A549 (cell line): ENCODE results near the gene PKIG. TPM values are rescaled to one million over a fixed set of nuclear protein-coding genes. Genes with fewer than 3 reads are reported as not detected.

ENCODE experiments used
- ATAC-seq, 2 experiments: fragments of 200-7000 bp in 1 of 2; fragments of >200 bp in 1 of 2; cut with Nextera tagmentation in 1 of 2; cut with Tn5 transposase in 1 of 2; 3 replicates each; pipeline versions ENCODE4 v1.8.0 to v1.9.1; 2018 to 2020; ENCODE audit warnings: mild to moderate bottlenecking in 1 of 2, moderate library complexity in 1 of 2
- CTCF ChIA-PET: fragments of 300-600 bp; sonication (Branson Sonifier 250); formaldehyde crosslinking; extraction: SDS; loops from one replicate; lab custom pipeline; 2021; ENCODE audit warnings: antibody characterized with exemption, inconsistent platforms; lab: Yijun Ruan, JAX
- POLR2A ChIA-PET: fragments of 350-600 bp; formaldehyde crosslinking; extraction: SDS; loops from one replicate; lab custom pipeline; 2021; ENCODE audit warnings: antibody characterized with exemption, inconsistent platforms; lab: Yijun Ruan, JAX
- DNase-seq, 2 experiments: peaks; one replicate each; pipeline versions ENCODE4 v3.0.0 to v3.0.0-alpha.2; 2011 to 2016; ENCODE audit warnings: low read depth in 1 of 2, low spot score in 1 of 2
- FAIRE-seq: peaks from 2 replicates; lab custom pipeline; 2011; peaks lifted over from hg19 to GRCh38; lab: Jason Lieb, UNC
- H3K27ac ChIP-seq, 2 experiments: fragments of >200 bp; sonication (Bioruptor Twin); formaldehyde crosslinking; 3 replicates each; pipeline ENCODE4 v1.5.1; 2016 to 2017
- H3K4me1 ChIP-seq: fragments of >200 bp; sonication (Bioruptor Twin); formaldehyde crosslinking; 3 replicates; pipeline ENCODE4 v1.6.1; 2016
- H3K4me2 ChIP-seq: fragments of >200 bp; sonication (Bioruptor Twin); formaldehyde crosslinking; 3 replicates; pipeline ENCODE4 v1.6.1; 2016
- H3K4me3 ChIP-seq: fragments of >200 bp; sonication (Bioruptor Twin); formaldehyde crosslinking; 3 replicates; pipeline ENCODE4 v1.5.1; 2016
- H3K9me3 ChIP-seq: fragments of >200 bp; sonication (Bioruptor Twin); formaldehyde crosslinking; 3 replicates; pipeline ENCODE4 v1.6.1; 2016
- BHLHE40 ChIP-seq: IDR thresholded peaks from 2 replicates; pipeline ENCODE4 v1.6.1; 2012; ENCODE audit warnings: low read depth, low read length, inconsistent platforms
- E2F6 ChIP-seq: IDR thresholded peaks from 2 replicates; pipeline ENCODE4 v1.6.1; 2012; ENCODE audit warnings: low read depth, borderline replicate concordance
- ESRRA ChIP-seq: fragments of 150-350 bp; IDR thresholded peaks from 2 replicates; pipeline ENCODE4 v1.6.1; 2014; ENCODE audit warnings: mild to moderate bottlenecking, low read length, borderline replicate concordance
- FOSL2 ChIP-seq, 2 experiments: fragments of 450-650 bp in 1 of 2; fragments of >200 bp in 1 of 2; sonication (Bioruptor Twin) in 1 of 2; formaldehyde crosslinking; IDR thresholded peaks; 2 replicates each; pipeline versions ENCODE4 v1.5.0 to v1.6.1; 2016 to 2020; ENCODE audit warnings: mild to moderate bottlenecking in 1 of 2, moderate library complexity in 1 of 2
- FOXS1 ChIP-seq: fragments of 250-450 bp; sonication (Bioruptor Pico); IDR thresholded peaks from 2 replicates; pipeline ENCODE4 v1.5.0; 2020; ENCODE audit warnings: mild to moderate bottlenecking, moderate library complexity
- HEYL ChIP-seq: fragments of 250-450 bp; sonication (Bioruptor Pico); IDR thresholded peaks from 2 replicates; pipeline ENCODE4 v1.8.0; 2021; ENCODE audit warnings: mild to moderate bottlenecking, moderate library complexity
- HMGXB4 ChIP-seq: fragments of 250-450 bp; sonication (Bioruptor Pico); IDR thresholded peaks from 2 replicates; pipeline ENCODE4 v1.5.0; 2021; ENCODE audit warnings: mild to moderate bottlenecking, moderate library complexity, borderline replicate concordance
- JUNB ChIP-seq: fragments of >200 bp; sonication (Bioruptor Twin); formaldehyde crosslinking; IDR thresholded peaks from 2 replicates; pipeline ENCODE4 v1.6.1; 2016
- KDM1A ChIP-seq: fragments of 200-600 bp; sonication (generic); IDR thresholded peaks from 2 replicates; pipeline ENCODE4 v1.6.1; 2016; ENCODE audit warnings: low read depth, mild to moderate bottlenecking
- KDM5A ChIP-seq: fragments of 200-600 bp; sonication (generic); IDR thresholded peaks from 2 replicates; pipeline ENCODE4 v1.6.1; 2016; ENCODE audit warnings: antibody characterized with exemption, mild to moderate bottlenecking
- MAX ChIP-seq: IDR thresholded peaks from 2 replicates; pipeline ENCODE4 v1.6.1; 2012
- NPAS2 ChIP-seq: fragments of 250-450 bp; sonication (Bioruptor Pico); IDR thresholded peaks from 2 replicates; pipeline ENCODE4 v1.8.0; 2022; ENCODE audit warnings: mild to moderate bottlenecking, moderate library complexity, borderline replicate concordance
- NR3C1 ChIP-seq: fragments of >200 bp; sonication (Bioruptor Twin); formaldehyde crosslinking; IDR thresholded peaks from 3 replicates; pipeline ENCODE4 v1.6.1; 2017
- PBX3 ChIP-seq: IDR thresholded peaks from 2 replicates; pipeline ENCODE4 v1.6.1; 2012
- PHF8 ChIP-seq: fragments of 200-600 bp; sonication (generic); IDR thresholded peaks from 2 replicates; pipeline ENCODE4 v1.6.1; 2016; ENCODE audit warnings: low read depth, mild to moderate bottlenecking, antibody characterized with exemption, moderate library complexity, borderline replicate concordance
- POLR2A ChIP-seq: IDR thresholded peaks from 2 replicates; pipeline ENCODE4 v1.6.1; 2012; ENCODE audit warnings: mild to moderate bottlenecking, low read length
- REST ChIP-seq: fragments of 200-600 bp; sonication (generic); IDR thresholded peaks from 2 replicates; pipeline ENCODE4 v1.6.1; 2016; ENCODE audit warnings: antibody characterized with exemption, mild to moderate bottlenecking, moderate library complexity
- RFX5 ChIP-seq: fragments of 450-650 bp; IDR thresholded peaks from 2 replicates; pipeline ENCODE4 v1.7.1; 2014; ENCODE audit warnings: antibody characterized with exemption, mild to moderate bottlenecking, moderate library complexity
- ZFP36 ChIP-seq: fragments of 450-650 bp; IDR thresholded peaks from 2 replicates; pipeline ENCODE4 v1.6.1; 2014; ENCODE audit warnings: borderline replicate concordance; ENCODE audit not compliant: partially characterized antibody
- ZNF302 ChIP-seq: fragments of 250-450 bp; sonication (Bioruptor Pico); IDR thresholded peaks from 2 replicates; pipeline ENCODE4 v1.9.0; 2021; ENCODE audit warnings: inconsistent platforms, mild to moderate bottlenecking, moderate library complexity
- WGBS: methylation state at CpG from one replicate; pipeline ENCODE4 v1.1.6; 2017; ENCODE audit errors: missing lambda C conversion rate; 5-methylcytosine and 5-hydroxymethylcytosine counted together
- polyA plus RNA-seq, 4 experiments: library from polyadenylated mRNA; depleted of rRNA in 3 of 4; stranded (reverse); fragments of >200 nt; fragmentation: RNase III in 1 of 4; extraction: RNeasy Plus Mini Kit Qiagen cat#74134 plus additional on column Dnase treatment in 1 of 4; gene quantifications; 2 replicates in 3 of 4; 3 replicates in 1 of 4; pipeline ENCODE4 v1.2.3, GENCODE V29; 2011 to 2017

PKIG gene
- polyA plus RNA-seq, 2 of the 4 experiments (the other 2 are of a cell fraction): 24.0 to 31.1 TPM

- DNase-seq (peak in 1 of 2 experiments; percentile 24), ATAC-seq (no peak), FAIRE-seq (no peak)
- peaks cover 60% of the 10 kb centered on the region for H3K4me1 ChIP-seq
- no peaks in the 10 kb centered on the region for H3K9me3 ChIP-seq
- POLR2A ChIA-PET: no interaction called here
- peak overlapping the region in 1 of 2 experiments; percentile 21; a peak in 2 of 6 replicates for H3K27ac ChIP-seq
- peak overlapping the region; percentile 1; the same call in 1 of the 3 replicates for H3K4me2 ChIP-seq
- 65% methylated on average over 10 of the region's 10 CpGs for WGBS
- CTCF ChIA-PET: interaction anchor here (1.5 to 13.0 kb wide), 3 partner anchors 37 to 429 kb away, joined by 3 to 126 read pairs (median 7); no protein-coding TSS in a partner anchor
- TF ChIP-seq E2F6 (no peak), REST (no peak), KDM5A (no peak), KDM1A (peak; percentile 86; the same call in 1 of the 2 replicates), ZNF302 (CRISPR knock-in tag) (no peak), POLR2A (no peak), HMGXB4 (no peak), ZFP36 (peak; percentile 40), NPAS2 (CRISPR knock-in tag) (no peak), BHLHE40 (no peak), MAX (0 out of 2 replicates have a peak, but pooled peaks have one; percentile 23), PBX3 (no peak), ESRRA (no peak), FOSL2 (IDR thresholded peaks at IDR 0.05) (no peak), FOSL2 (CRISPR knock-in tag; IDR thresholded peaks at IDR 0.05) (peak; percentile 54), NR3C1 (no peak), JUNB (no peak), PHF8 (no peak), RFX5 (no peak), FOXS1 (CRISPR knock-in tag) (no peak), HEYL (CRISPR knock-in tag) (no peak)
- H3K4me3 ChIP-seq: no peak overlapping the region
These were observed 64.4 kb downstream of the PKIG start for GRCh38 chr20:44646641-44647274.
